Right atrium auricular region (tissue), 2 donors: ENCODE data around the gene ZNF3. TPM values are rescaled to one million over a fixed set of nuclear protein-coding genes. Genes with fewer than 3 reads are reported as not detected.

Source experiments
- DNase-seq: peaks from one replicate; pipeline ENCODE4 v3.0.0-alpha.2; 2019; ENCODE audit warnings: low spot score
- H3K27ac ChIP-seq, 2 donors: fragments of 200-600 bp; sonication (generic); 1 replicate in 1 of 2; 2 replicates in 1 of 2; pipeline ENCODE4 v1.5.1; 2016 to 2019
- H3K27me3 ChIP-seq, 2 donors: fragments of 200-600 bp; sonication (generic); one replicate each; pipeline versions ENCODE4 v1.5.1 to v1.6.0; 2017 to 2019
- H3K36me3 ChIP-seq: fragments of 200-600 bp; sonication (generic); one replicate; pipeline ENCODE4 v1.5.1; 2016
- H3K4me1 ChIP-seq, 2 donors: fragments of 200-600 bp; sonication (generic); one replicate each; pipeline versions ENCODE4 v1.5.1 to v1.6.0; 2017 to 2019
- H3K4me3 ChIP-seq, 2 donors: fragments of 200-600 bp; sonication (generic); 1 replicate in 1 of 2; 2 replicates in 1 of 2; pipeline ENCODE4 v1.5.1; 2017 to 2019; ENCODE audit warnings: mild to moderate bottlenecking in 1 of 2, moderate library complexity in 1 of 2
- H3K9me3 ChIP-seq, 2 donors: fragments of 200-600 bp; sonication (generic); one replicate each; pipeline ENCODE4 v1.5.1; 2019
- total RNA-seq, 2 donors: library from RNA; depleted of rRNA; stranded (reverse); fragments of >200 nt; gene quantifications; one replicate each; pipeline ENCODE4 v1.1.0, GENCODE V29; 2016
- TF ChIP-seq, protein P1 (sequence below), 2 donors: fragments of 200-600 bp; sonication (generic); IDR thresholded peaks; one replicate each; pipeline ENCODE4 v1.5.1; 2019; ENCODE audit warnings: antibody characterized with exemption in 2 of 2

ZNF3 gene
- total RNA-seq, 2 donors from 2014 or later, result 11.8 to 16.1 TPM

DNA sequence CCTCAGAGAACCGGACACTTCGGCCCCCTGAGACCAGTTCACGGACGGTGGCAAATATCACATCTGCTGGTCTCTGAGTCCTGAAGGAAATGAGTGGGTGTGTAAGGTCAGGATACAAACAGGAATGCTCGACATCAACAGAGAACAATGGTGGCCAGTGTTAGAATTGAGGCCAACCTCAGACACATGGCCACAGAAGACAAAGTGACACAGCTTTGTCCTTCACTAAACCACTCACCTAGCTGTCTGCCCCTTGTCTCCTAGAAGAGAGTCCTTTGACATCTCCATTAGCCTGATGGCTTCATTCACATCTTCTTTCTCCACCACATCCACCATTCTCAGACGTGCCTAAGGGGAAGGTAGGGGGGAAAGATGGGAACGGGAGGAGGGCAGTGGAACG lies 11.5 kb upstream of the ZNF3 start:
- no peak for DNase-seq
- Histone ChIP-seq H3K9me3 (no peaks in the 10 kb centered on the region), H3K27me3 (no peaks in the 10 kb centered on the region), H3K4me3 (no peak overlapping the region), H3K27ac (no peak overlapping the region), H3K4me1 (peaks cover 0 to 15% of the 10 kb centered on the region in 2 donors), H3K36me3 (peaks cover 75% of the 10 kb centered on the region)
- TF ChIP-seq, protein P1, sequence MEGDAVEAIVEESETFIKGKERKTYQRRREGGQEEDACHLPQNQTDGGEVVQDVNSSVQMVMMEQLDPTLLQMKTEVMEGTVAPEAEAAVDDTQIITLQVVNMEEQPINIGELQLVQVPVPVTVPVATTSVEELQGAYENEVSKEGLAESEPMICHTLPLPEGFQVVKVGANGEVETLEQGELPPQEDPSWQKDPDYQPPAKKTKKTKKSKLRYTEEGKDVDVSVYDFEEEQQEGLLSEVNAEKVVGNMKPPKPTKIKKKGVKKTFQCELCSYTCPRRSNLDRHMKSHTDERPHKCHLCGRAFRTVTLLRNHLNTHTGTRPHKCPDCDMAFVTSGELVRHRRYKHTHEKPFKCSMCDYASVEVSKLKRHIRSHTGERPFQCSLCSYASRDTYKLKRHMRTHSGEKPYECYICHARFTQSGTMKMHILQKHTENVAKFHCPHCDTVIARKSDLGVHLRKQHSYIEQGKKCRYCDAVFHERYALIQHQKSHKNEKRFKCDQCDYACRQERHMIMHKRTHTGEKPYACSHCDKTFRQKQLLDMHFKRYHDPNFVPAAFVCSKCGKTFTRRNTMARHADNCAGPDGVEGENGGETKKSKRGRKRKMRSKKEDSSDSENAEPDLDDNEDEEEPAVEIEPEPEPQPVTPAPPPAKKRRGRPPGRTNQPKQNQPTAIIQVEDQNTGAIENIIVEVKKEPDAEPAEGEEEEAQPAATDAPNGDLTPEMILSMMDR (IDR thresholded peaks at IDR 0.05), result no peak

DNA sequence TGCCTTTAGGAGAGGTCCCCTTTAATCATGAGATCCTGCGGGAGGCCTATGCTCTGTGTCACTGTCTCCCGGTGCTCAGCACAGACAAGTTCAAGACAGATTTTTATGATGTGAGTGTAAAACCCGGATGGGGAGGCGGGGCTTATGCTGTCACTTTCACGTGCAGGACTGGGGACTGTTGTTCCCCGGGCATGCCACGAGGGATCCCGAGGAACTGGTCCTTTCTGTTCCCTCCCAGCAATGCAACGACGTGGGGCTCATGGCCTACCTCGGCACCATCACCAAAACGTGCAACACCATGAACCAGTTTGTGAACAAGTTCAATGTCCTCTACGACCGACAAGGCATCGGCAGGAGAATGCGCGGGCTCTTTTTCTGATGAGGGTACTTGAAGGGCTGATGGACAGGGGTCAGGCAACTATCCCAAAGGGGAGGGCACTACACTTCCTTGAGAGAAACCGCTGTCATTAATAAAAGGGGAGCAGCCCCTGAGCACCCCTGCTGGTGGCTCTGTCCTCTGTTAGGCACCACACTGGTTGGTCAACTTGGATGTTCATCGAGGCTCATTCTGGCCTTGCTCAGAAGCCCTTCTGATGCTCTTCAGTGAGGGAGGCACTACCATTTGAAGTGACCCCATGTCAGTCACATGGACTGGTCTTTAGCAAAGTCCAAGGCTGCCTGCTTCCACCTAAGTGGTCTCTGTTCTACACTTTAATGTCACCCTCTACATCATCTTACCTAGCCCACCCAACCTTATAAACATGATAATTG lies 10.1 kb upstream of the ZNF3 start:
- Histone ChIP-seq H3K36me3 (peaks cover 63% of the 10 kb centered on the region), H3K4me1 (peaks cover 0 to 17% of the 10 kb centered on the region in 2 donors), H3K27me3 (no peaks in the 10 kb centered on the region), H3K9me3 (no peaks in the 10 kb centered on the region), H3K4me3 (no peak overlapping the region), H3K27ac (no peak overlapping the region)
- no peak for DNase-seq
- TF ChIP-seq, protein P1 (IDR thresholded peaks at IDR 0.05), result no peak

DNA sequence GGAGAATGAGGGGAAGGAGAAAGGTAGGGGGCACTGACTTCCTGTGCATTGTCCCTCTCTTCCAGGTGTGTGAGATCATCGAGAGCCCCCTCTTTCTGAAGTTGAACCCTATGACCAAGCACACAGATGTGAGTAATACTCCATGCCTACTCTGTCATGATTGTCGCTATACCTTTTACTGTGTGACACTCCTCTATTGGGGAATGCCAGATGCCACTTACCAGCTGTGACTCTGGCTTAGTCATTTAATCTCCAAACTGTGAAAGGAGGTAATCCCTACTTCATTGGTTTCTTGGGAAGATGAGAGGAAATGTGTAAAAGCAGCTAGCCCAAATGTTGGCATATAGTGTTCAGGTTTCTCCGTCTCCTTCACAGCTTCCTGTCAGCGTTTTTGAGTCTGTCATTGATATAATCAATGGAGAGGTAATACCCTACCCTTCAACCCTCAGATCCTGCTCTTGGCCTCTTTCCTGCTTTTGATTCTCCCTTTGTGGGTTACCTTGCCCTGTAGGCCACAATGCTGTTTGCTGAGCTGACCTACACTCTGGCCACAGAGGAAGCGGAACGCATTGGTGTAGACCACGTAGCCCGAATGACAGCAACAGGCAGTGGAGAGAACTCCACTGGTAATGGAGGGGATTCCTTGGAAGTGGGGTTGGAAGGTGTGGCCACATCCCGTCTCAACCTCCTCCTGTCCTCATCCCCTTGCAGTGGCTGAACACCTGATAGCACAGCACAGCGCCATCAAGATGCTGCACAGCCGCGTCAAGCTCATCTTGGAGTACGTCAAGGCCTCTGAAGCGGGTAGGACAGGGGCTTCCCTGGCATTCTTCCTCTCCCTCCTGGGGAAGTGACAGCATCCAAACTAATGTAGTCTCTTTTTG lies 9.2 kb upstream of the ZNF3 start:
- no peak overlapping the region for H3K27ac ChIP-seq
- TF ChIP-seq, protein P1 (IDR thresholded peaks at IDR 0.05), result no peak
- H3K9me3 ChIP-seq, result no peaks in the 10 kb centered on the region
- H3K4me1 ChIP-seq, result peaks cover 0 to 17% of the 10 kb centered on the region in 2 donors
- no peak overlapping the region for H3K4me3 ChIP-seq
- H3K27me3 ChIP-seq, result no peaks in the 10 kb centered on the region
- H3K36me3 ChIP-seq, result peaks cover 56% of the 10 kb centered on the region
- DNase-seq, result no peak

DNA sequence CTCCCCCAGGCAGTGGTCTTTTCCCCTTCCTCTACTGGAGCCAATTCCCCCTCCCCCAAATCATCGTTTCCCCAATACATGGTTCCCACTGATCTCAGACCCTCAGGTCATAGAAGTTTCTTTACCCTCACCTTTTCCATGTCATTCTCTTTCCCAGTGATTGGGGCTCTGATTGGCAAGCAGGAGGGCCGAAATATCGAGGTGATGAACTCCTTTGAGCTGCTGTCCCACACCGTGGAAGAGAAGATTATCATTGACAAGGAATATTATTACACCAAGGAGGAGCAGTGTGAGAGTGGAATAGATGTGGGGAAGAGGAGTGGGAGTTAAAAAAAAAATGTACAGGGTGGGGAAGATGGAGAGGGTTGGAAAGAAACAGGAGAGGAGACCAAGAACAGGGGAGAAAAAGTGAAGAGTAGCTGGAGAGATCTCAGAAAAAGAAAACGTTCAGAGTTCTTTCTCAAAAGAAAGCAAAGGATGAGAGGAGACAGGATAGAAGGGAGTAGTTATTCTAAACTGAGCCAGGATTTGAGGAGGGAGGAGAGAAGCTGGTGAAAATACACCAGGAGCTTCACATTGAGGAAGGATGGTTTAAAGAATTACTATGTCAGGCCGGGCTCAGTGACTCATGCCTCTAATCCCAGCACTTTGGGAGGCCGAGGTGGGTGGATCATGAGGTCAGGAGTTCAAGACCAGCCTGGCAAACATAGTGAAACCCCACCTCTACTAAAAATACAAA lies 8.1 kb upstream of the ZNF3 start:
- H3K36me3 ChIP-seq, result peaks cover 45% of the 10 kb centered on the region
- peak overlapping the region; percentile 83 to 94 for H3K4me3 ChIP-seq
- DNase-seq, result no peak
- H3K27me3 ChIP-seq, result no peaks in the 10 kb centered on the region
- TF ChIP-seq, protein P1 (IDR thresholded peaks at IDR 0.05), result no peak
- no peaks in the 10 kb centered on the region for H3K9me3 ChIP-seq
- peaks cover 0 to 17% of the 10 kb centered on the region in 2 donors for H3K4me1 ChIP-seq
- peak overlapping the region; percentile 85 to 90 for H3K27ac ChIP-seq

DNA sequence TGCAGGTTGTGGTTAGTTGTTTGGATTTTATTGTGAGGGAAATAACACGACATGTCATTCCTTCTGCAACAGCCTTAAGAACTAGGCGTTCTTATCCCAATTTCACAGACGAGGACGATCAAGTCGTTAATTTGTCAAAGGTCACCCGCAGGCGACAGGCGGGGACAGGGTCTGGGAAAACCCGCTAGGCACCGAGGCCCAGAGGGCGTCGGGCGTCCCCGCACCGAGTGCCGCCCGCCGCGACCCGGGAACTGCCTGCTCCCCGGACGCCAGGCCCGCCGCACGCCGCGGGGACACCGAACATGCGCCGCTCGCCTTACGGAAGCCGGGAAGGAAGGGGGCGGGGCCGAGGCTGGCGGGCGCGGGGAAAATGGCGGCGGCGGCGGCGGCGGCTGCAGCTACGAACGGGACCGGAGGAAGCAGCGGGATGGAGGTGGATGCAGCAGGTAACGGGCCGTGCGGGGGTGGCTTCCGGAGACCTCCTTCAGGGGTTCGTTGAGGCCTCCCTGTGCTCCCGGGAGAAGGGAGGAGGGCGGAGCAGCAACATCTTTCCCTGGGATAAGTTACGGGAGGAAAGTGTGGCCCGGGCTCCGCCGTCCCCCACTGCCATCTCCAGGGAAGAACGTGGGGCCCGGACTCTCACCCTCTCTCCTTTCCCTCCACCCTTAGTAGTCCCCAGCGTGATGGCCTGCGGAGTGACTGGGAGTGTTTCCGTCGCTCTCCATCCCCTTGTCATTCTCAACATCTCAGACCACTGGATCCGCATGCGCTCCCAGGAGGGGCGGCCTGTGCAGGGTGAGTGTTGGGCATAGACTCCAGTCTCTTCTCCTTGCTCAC lies 7.3 kb upstream of the ZNF3 start, which contains the start of gene COPS6:
Gene COPS6, plus strand, starts transcription at position 349 of the 837 bp plus-strand sequence. Its CDS starts 22 bp downstream, at position 371.
- Histone ChIP-seq H3K9me3 (no peaks in the 10 kb centered on the region), H3K4me1 (peaks cover 0 to 17% of the 10 kb centered on the region in 2 donors)

More for the DNA sequence above, 7.3 kb upstream of the ZNF3 start, which contains the start of gene COPS6:
- DNase-seq, result peak; percentile 78
- TF ChIP-seq, protein P1 (IDR thresholded peaks at IDR 0.05), result peak in 1 of 2 donors; percentile 18
- Histone ChIP-seq H3K36me3 (peaks cover 37% of the 10 kb centered on the region), H3K27me3 (no peaks in the 10 kb centered on the region), H3K4me3 (peak within 1 kb of the TSS; percentile 83 to 94), H3K27ac (peak within 1 kb of the TSS; percentile 85 to 90)
